ENCODE measurements around the gene CUX1.

Gene CUX1

DNA sequence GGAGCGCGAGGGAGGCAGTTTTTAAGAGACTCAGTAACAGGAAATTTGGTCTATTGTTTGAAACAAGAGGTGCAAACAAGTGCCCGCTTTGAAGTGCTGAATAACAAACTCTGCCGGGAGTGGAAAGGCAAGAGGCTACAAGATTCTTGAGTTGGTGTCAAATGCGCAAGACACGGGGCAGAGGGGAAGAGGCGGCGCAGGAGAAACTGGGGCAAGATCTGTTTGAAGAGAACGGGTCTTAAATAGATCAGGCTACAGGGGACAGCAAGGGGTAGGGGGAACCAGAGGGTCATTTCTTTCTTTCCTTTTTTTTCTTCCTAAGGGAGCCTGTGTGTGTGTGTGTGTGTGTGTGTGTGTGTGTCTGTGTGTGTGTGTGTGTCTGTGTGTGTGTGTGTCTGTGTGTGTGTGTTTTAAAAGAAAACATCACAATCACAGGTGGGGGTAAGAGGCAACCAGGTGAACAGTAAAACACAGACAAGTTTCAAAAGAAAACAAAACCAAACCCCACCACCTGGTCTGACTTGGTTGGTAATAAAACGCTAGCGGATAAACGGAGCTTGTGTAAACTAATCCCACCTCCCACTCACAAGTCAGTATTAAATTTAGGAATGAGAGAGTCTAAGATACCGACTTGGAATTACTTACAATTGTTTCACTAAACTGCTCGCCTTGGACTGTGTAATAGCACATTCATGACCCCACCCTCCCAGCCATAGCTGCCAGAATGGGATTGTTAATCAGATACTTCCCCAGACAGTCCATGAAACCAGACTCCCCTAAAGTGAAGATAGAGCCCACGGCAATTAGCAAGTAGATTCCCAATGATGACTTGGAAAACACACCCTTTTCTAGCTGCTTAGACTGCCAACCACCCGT, 13.1 kb upstream of the CUX1 start:
- TF ChIP-seq TCF4 (CRISPR knock-in tag; IDR thresholded peaks at IDR 0.05; ENCODE audit: borderline replicate concordance) = no peak
- no peak for TF ChIP-seq ZFP3 (CRISPR knock-in tag; IDR thresholded peaks at IDR 0.05)
- no peak for TF ChIP-seq OSR1 (CRISPR knock-in tag; IDR thresholded peaks at IDR 0.05)
- no peak for TF ChIP-seq ESRRG (CRISPR knock-in tag; IDR thresholded peaks at IDR 0.05)
- no peak for TF ChIP-seq ARNTL (CRISPR knock-in tag; IDR thresholded peaks at IDR 0.05; ENCODE audit: borderline replicate concordance, low read depth)
- peak; percentile 46 for ATAC-seq

DNA sequence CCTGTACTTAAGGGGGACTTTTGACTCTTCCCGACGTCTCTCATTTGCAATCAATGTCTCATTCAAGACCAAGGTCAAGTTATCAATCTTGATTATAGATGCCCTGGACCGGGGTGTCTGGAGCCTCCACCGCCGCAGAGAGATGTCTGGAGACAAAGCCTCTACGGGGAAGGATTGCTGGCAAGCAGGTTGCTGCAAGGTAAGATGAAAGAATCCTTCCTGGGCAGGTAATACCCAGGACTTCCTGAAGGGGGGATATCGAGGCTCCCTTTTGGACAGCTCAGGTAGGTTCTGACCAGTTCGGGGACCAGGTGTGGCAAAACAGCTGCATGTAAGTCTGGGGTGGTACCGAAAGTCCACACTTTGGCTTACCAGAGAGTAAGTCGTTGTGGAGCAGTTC, 12.5 kb upstream of the CUX1 start:
- ATAC-seq = peak; percentile 33; the same call in 1 of the 3 replicates
- TF ChIP-seq TSHZ2 (CRISPR knock-in tag; IDR thresholded peaks at IDR 0.05) (no peak), ESRRG (CRISPR knock-in tag; IDR thresholded peaks at IDR 0.05) (no peak), ZNF70 (CRISPR knock-in tag; IDR thresholded peaks at IDR 0.05) (no peak), CSRNP3 (CRISPR knock-in tag; IDR thresholded peaks at IDR 0.05) (no peak), BACH2 (CRISPR knock-in tag; IDR thresholded peaks at IDR 0.05; ENCODE audit: borderline replicate concordance) (no peak), OSR1 (CRISPR knock-in tag; IDR thresholded peaks at IDR 0.05) (no peak), ZNF8 (CRISPR knock-in tag; IDR thresholded peaks at IDR 0.05) (no peak), SNAI2 (CRISPR knock-in tag; IDR thresholded peaks at IDR 0.05) (no peak), ARNTL (CRISPR knock-in tag; IDR thresholded peaks at IDR 0.05; ENCODE audit: borderline replicate concordance, low read depth) (no peak), PPARA (CRISPR knock-in tag; IDR thresholded peaks at IDR 0.05; ENCODE audit: borderline replicate concordance) (no peak), ZFP3 (CRISPR knock-in tag; IDR thresholded peaks at IDR 0.05) (no peak), ZFP30 (CRISPR knock-in tag; IDR thresholded peaks at IDR 0.05) (no peak), ZNF565 (CRISPR knock-in tag; conservative IDR thresholded peaks at IDR 0.05; ENCODE audit: low read depth) (no peak), GLIS3 (CRISPR knock-in tag; IDR thresholded peaks at IDR 0.05) (no peak)
- TF ChIP-seq, protein P1, sequence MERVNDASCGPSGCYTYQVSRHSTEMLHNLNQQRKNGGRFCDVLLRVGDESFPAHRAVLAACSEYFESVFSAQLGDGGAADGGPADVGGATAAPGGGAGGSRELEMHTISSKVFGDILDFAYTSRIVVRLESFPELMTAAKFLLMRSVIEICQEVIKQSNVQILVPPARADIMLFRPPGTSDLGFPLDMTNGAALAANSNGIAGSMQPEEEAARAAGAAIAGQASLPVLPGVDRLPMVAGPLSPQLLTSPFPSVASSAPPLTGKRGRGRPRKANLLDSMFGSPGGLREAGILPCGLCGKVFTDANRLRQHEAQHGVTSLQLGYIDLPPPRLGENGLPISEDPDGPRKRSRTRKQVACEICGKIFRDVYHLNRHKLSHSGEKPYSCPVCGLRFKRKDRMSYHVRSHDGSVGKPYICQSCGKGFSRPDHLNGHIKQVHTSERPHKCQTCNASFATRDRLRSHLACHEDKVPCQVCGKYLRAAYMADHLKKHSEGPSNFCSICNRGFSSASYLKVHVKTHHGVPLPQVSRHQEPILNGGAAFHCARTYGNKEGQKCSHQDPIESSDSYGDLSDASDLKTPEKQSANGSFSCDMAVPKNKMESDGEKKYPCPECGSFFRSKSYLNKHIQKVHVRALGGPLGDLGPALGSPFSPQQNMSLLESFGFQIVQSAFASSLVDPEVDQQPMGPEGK (CRISPR knock-in tag; IDR thresholded peaks at IDR 0.05; ENCODE audit: borderline replicate concordance) = no peak

- TF ChIP-seq OSR1 (CRISPR knock-in tag; IDR thresholded peaks at IDR 0.05) (no peak), TCF4 (CRISPR knock-in tag; IDR thresholded peaks at IDR 0.05; ENCODE audit: borderline replicate concordance) (no peak), ESRRG (CRISPR knock-in tag; IDR thresholded peaks at IDR 0.05) (no peak), ARNTL (CRISPR knock-in tag; IDR thresholded peaks at IDR 0.05; ENCODE audit: borderline replicate concordance, low read depth) (no peak), ZNF70 (CRISPR knock-in tag; IDR thresholded peaks at IDR 0.05) (no peak), GLIS3 (CRISPR knock-in tag; IDR thresholded peaks at IDR 0.05) (no peak), TSHZ2 (CRISPR knock-in tag; IDR thresholded peaks at IDR 0.05) (no peak), CSRNP3 (CRISPR knock-in tag; IDR thresholded peaks at IDR 0.05) (no peak), ISL1 (CRISPR knock-in tag; IDR thresholded peaks at IDR 0.05) (no peak), POU6F1 (CRISPR knock-in tag; IDR thresholded peaks at IDR 0.05; ENCODE audit: borderline replicate concordance, low read depth) (no peak), SNAI2 (CRISPR knock-in tag; IDR thresholded peaks at IDR 0.05) (no peak), RARB (CRISPR knock-in tag; IDR thresholded peaks at IDR 0.05) (no peak), TOX (CRISPR knock-in tag; IDR thresholded peaks at IDR 0.05; ENCODE audit: borderline replicate concordance) (no peak), ZFP3 (CRISPR knock-in tag; IDR thresholded peaks at IDR 0.05) (no peak), BACH2 (CRISPR knock-in tag; IDR thresholded peaks at IDR 0.05; ENCODE audit: borderline replicate concordance) (no peak), ZFP30 (CRISPR knock-in tag; IDR thresholded peaks at IDR 0.05) (no peak), ZNF565 (CRISPR knock-in tag; conservative IDR thresholded peaks at IDR 0.05; ENCODE audit: low read depth) (no peak), ZNF8 (CRISPR knock-in tag; IDR thresholded peaks at IDR 0.05) (no peak)
- ATAC-seq = no peak
Observed at GRCh38 chr7:101812595-101812994, 4.8 kb upstream of the CUX1 start.

Measured in SK-N-SH treated with all-trans-retinoic acid at 6 μM for 48 hours (cell line).